ENCODE data around the gene NFAT5. TPM values are rescaled to one million over a fixed set of nuclear protein-coding genes. Genes with fewer than 3 reads are reported as not detected.

Gene NFAT5
- total and polyA plus RNA-seq, 9 of the 15 experiments (the other 6 are each of a cell fraction or from before 2014, with no cell fraction given), result 0.78 to 20.5 (median 12.4) TPM

- DNase-seq (ENCODE audit: extremely low read depth in 1 of 4, low spot score in 3 of 4), result no peak
- ChIA-PET POLR2A (interaction anchor here (0.7 to 8.6 kb wide), 13 partner anchors 11 to 1198 kb away, joined by 3 to 66 read pairs (median 4); partner anchors contain the start of gene NOB1), CTCF (ENCODE audit: low intra/inter-chr PET ratio) (no interaction called here)
- intact Hi-C loops (cut with micrococcal nuclease) (no loop called here), in situ Hi-C loops (cut with MboI) (no loop called here)
- no peaks in the 10 kb centered on the region; a peak in 1 of 5 replicates for H3K27me3 ChIP-seq (ENCODE audit: control insufficient read depth in 2 of 2, insufficient read depth in 2 of 2, low read length in 2 of 2)
- H3K4me3 ChIP-seq, result no peak overlapping the region
- H3K4me2 ChIP-seq (ENCODE audit: insufficient read depth, low read length), result peak overlapping the region; percentile 13; the same call in 1 of the 2 replicates
- no peak for FAIRE-seq
- H4K20me1 ChIP-seq (replicated peaks; ENCODE audit: control insufficient read depth, insufficient read depth, low read length), result no peaks in the 10 kb centered on the region
- no peaks in the 10 kb centered on the region for H3K9me1 ChIP-seq (ENCODE audit: control insufficient read depth, insufficient read depth, low read length)
- peaks cover 6% of the 10 kb centered on the region; the same call in 1 of the 3 replicates for H3K36me3 ChIP-seq (ENCODE audit: control insufficient read depth, insufficient read depth, low read length)
- peak overlapping the region; percentile 97; the same call in 1 of the 3 replicates for H3K27ac ChIP-seq (ENCODE audit: extremely low read depth, low read depth, low read length)
- peaks cover 26 to 44% of the 10 kb centered on the region in 2 experiments; a peak in 4 of 5 replicates for H3K4me1 ChIP-seq (replicated peaks in 1 of 2; ENCODE audit: control insufficient read depth in 2 of 2, insufficient read depth in 2 of 2, low read length in 2 of 2)
- 100% methylated on average over 2 of the region's 2 CpGs for WGBS (ENCODE audit: insufficient coverage, low coverage, missing lambda C conversion rate)
- ATAC-seq, result no peak
- no peak overlapping the region for H3K9ac ChIP-seq (ENCODE audit: insufficient read depth in 1 of 2, low read depth in 2 of 2, low read length in 2 of 2)
- peaks cover 57% of the 10 kb centered on the region for H3K79me2 ChIP-seq (ENCODE audit: control insufficient read depth, insufficient read depth, low read length)
- TF ChIP-seq TSC22D4 (tag; IDR thresholded peaks at IDR 0.05) (no peak), ZNF639 (CRISPR knock-in tag; conservative IDR thresholded peaks at IDR 0.05 in 1 of 2, IDR thresholded peaks at IDR 0.05 in 1 of 2) (no peak), NR2C1 (IDR thresholded peaks at IDR 0.05) (no peak), NR2C1 (tag; IDR thresholded peaks at IDR 0.05) (no peak), STAT5B (CRISPR knock-in tag; IDR thresholded peaks at IDR 0.05) (no peak)
- TF ChIP-seq, protein P1, sequence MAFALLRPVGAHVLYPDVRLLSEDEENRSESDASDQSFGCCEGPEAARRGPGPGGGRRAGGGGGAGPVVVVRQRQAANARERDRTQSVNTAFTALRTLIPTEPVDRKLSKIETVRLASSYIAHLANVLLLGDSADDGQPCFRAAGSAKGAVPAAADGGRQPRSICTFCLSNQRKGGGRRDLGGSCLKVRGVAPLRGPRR (CRISPR knock-in tag; IDR thresholded peaks at IDR 0.05), result no peak
- TF ChIP-seq, protein P2, sequence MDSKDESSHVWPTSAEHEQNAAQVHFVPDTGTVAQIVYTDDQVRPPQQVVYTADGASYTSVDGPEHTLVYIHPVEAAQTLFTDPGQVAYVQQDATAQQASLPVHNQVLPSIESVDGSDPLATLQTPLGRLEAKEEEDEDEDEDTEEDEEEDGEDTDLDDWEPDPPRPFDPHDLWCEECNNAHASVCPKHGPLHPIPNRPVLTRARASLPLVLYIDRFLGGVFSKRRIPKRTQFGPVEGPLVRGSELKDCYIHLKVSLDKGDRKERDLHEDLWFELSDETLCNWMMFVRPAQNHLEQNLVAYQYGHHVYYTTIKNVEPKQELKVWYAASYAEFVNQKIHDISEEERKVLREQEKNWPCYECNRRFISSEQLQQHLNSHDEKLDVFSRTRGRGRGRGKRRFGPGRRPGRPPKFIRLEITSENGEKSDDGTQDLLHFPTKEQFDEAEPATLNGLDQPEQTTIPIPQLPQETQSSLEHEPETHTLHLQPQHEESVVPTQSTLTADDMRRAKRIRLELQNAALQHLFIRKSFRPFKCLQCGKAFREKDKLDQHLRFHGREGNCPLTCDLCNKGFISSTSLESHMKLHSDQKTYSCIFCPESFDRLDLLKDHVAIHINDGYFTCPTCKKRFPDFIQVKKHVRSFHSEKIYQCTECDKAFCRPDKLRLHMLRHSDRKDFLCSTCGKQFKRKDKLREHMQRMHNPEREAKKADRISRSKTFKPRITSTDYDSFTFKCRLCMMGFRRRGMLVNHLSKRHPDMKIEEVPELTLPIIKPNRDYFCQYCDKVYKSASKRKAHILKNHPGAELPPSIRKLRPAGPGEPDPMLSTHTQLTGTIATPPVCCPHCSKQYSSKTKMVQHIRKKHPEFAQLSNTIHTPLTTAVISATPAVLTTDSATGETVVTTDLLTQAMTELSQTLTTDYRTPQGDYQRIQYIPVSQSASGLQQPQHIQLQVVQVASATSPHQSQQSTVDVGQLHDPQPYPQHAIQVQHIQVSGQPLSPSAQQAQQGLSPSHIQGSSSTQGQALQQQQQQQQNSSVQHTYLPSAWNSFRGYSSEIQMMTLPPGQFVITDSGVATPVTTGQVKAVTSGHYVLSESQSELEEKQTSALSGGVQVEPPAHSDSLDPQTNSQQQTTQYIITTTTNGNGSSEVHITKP (IDR thresholded peaks at IDR 0.05; ENCODE audit: partially characterized antibody), result no peak
- BruUV-seq (replicated peaks), result no TSS peak
- H2AFZ ChIP-seq (ENCODE audit: low read depth, low read length), result no peak overlapping the region
- H3K9me3 ChIP-seq (replicated peaks; ENCODE audit: control insufficient read depth, insufficient read depth, low read depth, low read length), result no peaks in the 10 kb centered on the region
Measured at GRCh38 chr16:69724414-69724873, 158.7 kb downstream of the NFAT5 start.

Measured in K562 (cell line).